ENCODE data around the gene MPHOSPH8.

- TF ChIP-seq CTCF (IDR thresholded peaks at IDR 0.05 in 4 of 5, conservative IDR thresholded peaks at IDR 0.05 in 1 of 5) (no peak), POLR2A (IDR thresholded peaks at IDR 0.05) (no peak)
Observed at GRCh38 chr13:19596960-19597361, 36.5 kb upstream of the MPHOSPH8 start.

Measured in gastrocnemius medialis (tissue), 4 donors.